Activated T-helper 1 cell treated with anti-CD3 and anti-CD28 coated beads, Interleukin-2, amount 50 U/mL, for 16 hours (primary cell): Measurements from ENCODE around the gene IL11.
"Not testable (repeated sequence)": the region's sequence is repeated elsewhere in the genome, so short reads cannot be mapped to it uniquely, and the experiment has no call there.

ENCODE experiments used
- DNase-seq, 2 donors: peaks; one replicate each; pipeline ENCODE4 v3.0.0-alpha.2; 2020; ENCODE audit warnings: low read depth in 1 of 2, low spot score in 1 of 2

The IL11 gene

DNA sequence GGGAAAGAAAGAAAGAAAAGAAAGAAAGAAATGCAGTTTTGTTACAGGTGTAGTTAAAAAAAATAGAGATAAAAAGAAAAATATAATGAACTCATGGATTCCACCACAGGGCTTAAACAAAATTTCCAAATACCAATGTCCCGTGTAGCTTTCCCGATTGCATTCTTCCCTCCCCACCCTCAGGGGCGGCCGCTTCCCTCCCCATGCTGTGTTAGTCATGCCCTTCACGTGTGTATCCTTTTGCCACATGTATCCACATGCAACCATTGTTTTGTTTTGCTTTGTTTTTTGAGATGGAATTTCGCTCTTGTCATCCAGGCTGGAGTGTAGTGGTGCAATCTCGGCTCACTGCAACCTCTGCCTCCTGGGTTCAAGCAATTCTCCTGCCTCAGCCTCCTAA is 34.2 kb downstream of the IL11 start:
- DNase-seq = no peak

- DNase-seq = no peak
Observed at GRCh38 chr19:55333870-55334269, 36.4 kb downstream of the IL11 start.

GRCh38 chr19:55329791-55330190 is 40.5 kb downstream of the IL11 start:
- not testable (repeated sequence) for DNase-seq

DNA sequence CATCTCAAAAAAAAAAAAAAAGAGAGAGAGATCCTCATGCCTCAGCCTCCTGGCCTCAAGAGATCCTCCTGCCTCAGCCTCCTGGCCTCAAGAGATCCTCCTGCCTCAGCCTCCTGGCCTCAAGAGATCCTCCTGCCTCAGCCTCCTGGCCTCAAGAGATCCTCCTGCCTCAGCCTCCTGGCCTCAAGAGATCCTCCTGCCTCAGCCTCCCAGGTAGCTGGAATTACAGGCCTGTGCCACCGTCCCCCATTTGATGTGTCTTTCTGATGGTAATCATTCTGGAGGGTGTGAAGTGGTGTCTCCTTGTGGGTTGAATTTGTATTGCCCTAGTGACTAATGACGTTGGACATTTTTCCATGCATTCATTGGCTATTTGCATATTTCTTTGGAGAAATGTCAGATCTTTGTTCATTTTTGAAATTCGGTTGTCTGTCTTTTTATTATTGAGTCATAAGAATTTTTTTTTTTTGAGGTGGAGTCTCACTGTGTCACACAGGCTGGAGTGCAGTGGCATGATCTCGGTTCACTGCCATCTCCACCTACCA is 41.4 kb downstream of the IL11 start:
- not testable (repeated sequence) for DNase-seq

- no peak for DNase-seq
Observed at GRCh38 chr19:55325172-55325571, 45.1 kb downstream of the IL11 start, which contains the start of gene TMEM150B. Gene TMEM150B, minus strand, starts transcription at chr19:55325341. Its CDS starts 4,305 bp downstream, at chr19:55321036.

DNA sequence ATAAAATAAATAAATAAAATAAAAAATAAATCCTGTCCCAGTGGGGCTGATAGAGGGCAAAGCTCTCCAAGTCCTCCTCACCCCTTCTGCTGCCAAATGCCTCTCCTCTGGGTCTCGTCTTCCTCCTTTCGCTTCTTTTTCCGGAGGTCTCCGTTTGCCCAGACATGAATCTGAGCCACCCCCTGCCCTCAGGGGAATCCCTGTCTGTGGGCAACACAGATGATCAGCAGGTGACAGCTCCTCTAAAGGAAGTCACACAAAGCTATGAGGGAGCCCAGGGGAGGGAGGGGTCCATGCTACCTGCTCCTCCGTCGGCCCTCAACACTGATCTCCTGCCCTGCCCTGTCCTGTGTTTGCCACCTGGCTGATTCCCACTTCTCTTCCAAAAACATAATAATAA is 45.6 kb downstream of the IL11 start:
- no peak for DNase-seq

- no peak for DNase-seq
Observed at GRCh38 chr19:55322204-55322885, 47.9 kb downstream of the IL11 start.

- no peak for DNase-seq
Observed at GRCh38 chr19:55321466-55322137, 48.7 kb downstream of the IL11 start.

DNA sequence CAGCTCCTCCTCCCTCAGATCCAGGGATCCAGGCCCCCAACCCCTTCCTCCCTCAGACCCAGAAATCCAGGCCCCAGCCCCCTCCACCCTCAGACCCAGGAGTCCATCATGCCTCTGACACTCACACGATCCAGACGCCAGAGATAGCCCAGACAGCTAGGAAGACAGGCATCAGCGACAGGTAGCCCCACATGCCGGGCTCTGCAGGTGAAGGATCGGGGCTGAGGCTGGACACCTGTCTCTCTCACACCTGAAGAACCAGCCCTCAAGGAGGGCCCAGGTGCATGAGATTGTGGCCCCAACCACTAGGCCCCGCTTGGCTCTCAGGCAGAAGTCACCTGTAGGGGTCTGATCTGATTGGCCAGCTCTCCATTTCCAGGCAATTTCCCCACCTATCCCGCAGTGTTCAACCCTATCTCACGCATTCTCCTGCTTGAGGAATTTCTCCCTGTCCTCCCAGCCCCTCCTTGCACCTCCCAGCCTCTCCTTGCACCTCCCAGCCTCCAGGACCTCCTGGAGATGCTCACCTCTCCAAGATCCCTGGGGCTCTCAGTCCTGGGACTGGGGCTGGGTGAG is 49.3 kb downstream of the IL11 start:
- no peak for DNase-seq

- no peak for DNase-seq
Observed at GRCh38 chr19:55319785-55320184, 50.5 kb downstream of the IL11 start.

GRCh38 chr19:55316646-55317045 is 53.6 kb downstream of the IL11 start:
- DNase-seq = no peak

DNA sequence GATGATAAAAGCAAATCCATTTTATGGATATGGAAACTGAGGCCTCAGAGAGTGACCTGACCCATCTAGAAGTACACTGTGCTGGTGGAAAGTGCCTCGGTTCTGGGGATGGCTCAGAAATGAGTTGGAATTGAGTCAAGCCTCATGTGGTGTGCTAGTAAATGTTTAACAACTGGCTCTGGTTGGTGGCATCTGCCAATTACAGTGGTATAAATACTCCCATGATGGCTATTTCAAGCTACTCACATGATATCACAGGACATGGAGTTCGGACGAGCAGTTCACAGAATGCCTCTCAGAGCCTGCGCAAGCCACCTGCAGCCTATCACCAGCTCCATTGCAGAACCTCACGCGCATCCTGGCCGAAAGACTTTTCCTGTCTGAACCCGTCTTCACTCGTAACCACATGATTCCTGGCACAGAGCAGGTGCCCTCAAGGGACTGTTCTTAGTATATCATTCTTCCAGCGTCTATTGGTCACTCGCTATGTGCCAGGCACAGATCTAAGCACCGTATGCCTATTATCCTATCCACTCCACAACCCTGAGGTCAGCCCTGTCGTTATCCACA is 54.2 kb downstream of the IL11 start:
- no peak for DNase-seq

- no peak for DNase-seq
Observed at GRCh38 chr19:55314396-55314795, 55.9 kb downstream of the IL11 start.
